HG02885 (cell line): Measurements from ENCODE around the gene CHMP6.

Source experiments
- ATAC-seq: cut with Tn5 transposase; IDR thresholded peaks from one replicate; pipeline ENCODE4 v1.9.1; 2021; ENCODE audit warnings: mild to moderate bottlenecking; ENCODE audit not compliant: unreplicated experiment, poor library complexity

The CHMP6 gene

DNA sequence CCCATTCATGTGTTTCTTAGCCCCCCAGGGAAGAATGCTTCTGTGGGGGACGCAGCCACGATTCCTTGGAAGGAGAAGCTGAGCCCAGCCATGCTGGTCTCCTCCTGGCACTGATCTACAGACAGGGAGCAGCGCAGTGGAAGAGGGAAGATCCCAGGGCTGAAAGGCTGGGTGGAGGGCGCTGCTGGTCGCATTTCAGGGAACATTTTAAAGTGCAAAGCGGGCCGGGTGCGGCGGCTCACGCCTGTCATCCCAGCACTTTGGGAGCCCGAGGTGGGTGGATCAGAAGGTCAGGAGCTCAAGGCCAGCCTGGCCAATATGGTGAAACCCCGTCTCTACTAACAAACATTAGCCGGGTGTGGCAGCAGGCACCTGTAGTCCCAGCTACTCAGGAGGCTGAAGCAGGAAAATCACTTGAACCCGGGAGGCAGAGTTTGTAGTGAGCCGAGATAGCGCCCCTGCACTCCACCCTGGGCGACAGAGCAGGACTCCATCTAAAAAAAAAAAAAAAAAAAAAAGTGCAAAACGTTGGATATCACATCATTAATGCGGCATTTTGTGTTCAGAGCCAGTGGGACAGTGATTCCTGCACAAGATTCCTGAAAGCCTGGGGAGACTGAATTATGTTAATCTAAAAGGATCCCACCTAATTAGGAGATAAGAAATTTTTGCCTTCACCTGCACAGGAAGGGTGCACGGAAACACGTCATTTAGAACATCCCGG lies 558 bp upstream of the CHMP6 start:
- ATAC-seq = no peak

DNA sequence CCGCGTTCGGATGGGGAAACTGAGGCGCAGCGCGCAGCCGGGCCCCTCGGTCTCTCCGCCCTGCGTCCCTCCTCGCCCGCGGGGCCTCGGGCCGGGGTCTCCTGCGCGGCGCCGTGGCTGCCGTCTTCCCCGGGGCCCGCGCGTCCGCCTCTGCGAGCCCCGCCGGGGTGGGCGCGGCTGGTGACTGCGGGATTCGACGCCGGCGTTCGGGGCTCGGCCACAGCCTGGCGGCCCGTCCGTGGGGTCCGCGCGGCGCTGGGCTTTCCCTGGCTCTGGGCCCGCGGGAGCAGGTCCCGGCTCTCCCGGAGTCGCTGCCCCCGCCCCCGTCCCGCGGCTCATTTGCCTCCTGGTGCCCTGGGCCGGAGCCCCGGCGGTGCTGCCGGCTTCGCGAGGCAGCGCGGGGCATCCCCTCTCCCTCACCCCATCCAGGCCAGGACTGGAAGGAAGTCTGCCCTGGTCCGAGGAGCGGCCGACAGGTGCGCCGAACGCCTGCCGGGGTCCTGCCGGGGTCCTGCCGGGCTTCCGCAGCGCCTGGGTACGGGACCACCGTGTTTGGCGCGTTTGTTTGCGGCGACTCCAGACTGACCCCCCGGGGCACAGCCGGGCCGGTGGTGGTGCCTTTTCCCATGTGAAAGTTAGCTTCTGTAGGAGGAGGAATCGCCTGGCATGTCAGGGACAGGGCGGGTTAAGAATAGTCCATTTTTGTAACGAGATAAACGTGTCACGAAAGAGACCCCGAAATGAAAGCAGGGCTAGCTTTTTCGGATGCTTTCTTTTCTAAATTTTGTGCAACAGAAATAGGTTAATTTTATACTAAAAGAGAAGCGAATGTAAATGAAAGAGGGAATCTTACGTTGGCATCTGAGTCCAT lies 671 bp downstream of the CHMP6 start:
- peak; percentile 22 for ATAC-seq

DNA sequence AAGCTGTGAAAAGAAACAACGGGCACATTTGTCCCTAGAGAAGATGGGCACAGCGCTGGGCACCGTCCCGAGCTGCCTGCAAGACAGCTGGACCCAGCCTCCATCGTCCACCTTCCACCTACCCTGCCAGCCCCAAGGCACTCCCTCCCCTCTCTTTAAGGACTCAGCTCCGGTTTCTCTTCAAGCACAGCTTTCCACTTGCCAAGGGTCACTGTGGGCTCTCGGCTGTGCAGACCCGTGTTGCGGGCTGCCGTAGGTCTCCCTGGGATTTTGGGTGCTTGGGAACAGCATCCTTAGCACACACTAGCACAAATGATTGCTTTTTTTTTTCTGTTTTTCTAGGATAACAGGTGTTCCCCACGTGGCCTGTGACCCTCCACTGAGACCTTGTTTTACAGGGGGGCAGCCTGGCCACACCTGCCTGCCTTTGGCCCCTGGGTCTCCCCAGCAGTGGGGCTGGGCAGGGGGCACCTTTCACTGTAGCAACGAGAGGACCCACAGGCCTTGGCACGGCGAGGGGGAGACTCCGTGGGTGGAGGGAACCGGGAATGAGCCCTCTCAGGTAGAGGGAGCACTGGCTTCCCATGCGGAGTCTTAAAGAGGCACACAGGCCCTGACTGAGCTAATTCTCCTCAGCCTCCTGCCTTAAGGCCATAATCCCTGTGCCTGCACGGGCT lies 1.4 kb downstream of the CHMP6 start:
- ATAC-seq = no peak

DNA sequence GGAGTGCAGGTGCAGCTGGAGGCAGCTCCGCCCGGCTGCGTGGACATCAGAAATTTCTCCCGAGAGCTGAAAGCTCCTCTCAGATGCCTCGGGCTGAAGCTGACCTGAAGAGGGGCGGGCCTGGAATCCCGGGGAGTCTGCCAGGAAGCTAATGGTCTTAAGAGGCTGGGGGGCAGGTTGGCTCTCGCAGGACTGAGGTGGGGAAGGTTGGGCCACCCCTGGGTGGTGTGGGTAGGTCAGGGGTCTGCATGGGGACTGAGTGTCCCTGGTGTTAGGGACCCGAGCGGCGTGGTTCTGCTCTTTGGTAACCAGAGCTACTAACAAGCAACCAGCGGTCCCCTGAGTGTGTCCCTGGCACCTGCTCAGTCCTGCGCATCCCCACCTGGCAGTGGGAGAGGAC lies 3.5 kb downstream of the CHMP6 start:
- no peak for ATAC-seq

DNA sequence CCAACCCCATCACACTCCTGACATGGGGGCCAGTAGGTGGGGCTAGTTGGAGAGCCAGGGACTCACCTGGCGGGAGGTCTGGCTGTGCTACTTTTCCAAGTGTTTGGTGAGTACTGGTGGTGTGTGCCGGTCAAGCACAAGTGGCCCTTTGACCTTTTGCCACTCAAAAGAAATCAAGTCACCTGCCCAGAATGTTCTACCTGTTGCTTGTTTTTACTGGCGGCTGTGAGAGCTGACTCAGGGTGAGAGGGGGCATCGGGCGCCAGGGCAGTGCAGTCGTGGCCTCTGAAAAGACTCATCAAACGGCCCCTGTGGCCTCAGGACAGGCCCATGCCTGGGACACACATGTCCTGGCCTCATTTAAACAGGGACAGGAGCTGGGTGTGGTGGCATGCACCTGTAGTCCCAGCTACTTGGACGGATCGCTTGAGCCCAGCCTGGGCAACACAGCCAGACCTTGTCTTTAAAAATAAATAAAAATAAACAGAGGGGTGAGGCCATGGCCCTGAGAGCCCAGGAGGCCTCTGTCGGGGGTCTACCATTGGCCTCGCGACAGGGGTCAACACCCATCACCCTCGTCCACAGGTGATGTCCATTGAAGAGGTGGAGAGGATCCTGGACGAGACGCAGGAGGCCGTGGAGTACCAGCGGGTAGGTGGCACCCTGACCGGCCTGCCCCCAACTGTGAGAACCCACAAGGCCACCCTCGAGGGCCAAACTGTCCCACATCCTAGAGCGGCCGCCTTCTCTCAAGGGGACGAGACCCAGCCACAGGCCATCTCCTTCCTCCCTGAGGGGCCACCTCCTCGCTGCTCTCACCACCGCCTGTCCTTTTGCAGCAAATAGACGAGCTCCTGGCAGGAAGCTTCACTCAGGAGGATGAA lies 5.0 kb downstream of the CHMP6 start:
- ATAC-seq = no peak

DNA sequence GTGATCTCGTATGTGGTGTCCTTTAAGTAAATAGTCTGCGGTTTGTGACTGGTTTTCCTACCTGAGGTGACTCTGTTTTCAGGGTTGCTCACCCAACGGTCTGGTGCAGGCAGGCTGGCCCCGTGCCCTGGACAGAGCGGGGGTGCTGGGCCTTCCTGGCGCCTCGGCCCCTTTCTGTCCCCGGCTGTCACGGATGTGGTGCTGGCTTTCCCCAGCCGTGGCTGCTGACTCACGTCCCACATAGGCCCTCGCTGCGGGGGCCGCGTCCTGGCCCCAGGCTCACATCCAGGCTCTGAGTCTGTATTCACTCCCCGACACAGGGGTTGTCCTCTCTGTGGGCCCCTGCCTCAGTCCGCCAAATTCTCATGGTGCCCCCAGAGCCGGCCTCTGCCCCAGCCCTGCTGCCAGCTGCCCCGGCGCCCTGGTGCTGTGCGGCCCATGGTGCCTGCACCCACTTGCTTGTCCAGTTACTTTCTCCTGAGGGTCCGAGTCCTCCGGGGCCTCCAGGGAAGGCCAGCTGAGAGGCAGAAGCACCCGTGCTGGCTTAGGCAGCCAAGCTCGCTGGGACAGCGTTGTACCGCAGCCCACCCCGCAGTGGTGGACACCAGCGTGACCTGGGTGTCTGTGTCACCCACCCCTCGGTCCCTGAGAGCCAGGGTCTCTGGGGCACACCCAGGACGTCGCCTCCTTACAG lies 5.9 kb downstream of the CHMP6 start:
- ATAC-seq = no peak

DNA sequence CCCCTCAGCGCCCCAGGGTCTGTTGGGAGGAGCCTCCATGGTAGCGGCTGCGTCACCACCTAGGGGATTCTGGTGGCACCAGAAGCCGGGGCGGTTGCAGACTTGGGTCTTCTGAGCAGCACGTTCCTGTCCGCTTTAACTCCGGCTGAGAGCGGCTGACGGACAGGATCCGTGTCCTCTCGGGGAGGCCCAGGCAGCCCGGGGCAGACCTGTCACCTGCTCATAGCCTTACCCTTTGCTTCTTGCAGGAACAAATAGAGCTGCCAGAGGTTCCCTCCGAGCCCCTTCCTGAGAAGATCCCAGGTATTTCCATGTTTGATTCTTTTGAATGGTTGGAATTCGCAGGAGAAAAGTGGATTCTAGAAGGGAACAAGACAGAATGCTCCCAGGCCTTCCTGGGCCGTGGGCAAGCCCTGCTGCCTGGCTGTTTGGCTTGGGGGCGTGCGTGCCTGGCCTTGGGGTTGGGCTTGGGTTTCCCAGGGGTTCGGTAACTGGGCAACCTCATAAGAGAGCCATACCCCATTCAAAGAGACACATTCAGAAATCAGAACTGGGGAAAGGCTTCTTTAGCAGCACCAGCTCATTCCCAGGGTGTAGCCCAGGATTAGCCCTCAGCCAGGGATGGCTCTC lies 6.6 kb downstream of the CHMP6 start:
- no peak for ATAC-seq

DNA sequence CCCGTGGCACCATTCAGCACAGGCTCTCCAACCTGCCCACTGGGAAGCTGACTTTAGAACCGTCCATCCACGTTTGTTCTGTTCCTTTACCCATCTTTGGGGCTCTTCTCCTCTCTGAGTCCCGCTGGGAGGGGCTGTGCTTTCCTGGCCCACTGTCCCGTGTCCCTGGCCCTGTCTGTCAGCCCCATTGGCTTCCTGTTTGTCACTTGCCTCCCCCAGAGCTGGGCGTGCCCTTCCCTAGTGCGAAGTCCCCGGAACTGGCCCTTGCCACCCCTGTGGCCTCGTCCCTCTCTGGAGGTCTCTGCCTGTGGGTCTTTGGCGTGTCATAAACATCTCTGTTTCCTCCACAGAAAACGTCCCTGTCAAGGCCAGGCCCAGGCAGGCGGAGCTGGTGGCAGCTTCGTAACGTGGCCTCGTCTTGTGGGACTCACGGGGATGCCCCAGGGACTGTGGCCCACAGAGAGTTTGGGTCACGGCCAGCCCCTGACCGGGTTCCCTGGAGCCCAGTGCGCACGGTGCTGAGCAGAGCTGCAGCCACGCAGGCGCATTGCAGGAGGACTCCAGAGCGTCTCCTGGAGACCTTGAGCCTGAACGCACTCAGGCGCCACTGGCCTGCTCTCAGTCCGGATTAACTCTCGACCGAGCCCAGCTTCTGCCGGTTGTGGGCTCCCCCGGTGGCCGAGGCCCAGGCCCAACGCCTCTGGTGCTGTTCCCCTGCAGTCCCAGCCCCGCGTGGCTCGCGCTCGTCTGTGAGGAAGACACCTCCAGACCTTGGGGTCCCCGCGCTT lies 7.3 kb downstream of the CHMP6 start:
- ATAC-seq = no peak

DNA sequence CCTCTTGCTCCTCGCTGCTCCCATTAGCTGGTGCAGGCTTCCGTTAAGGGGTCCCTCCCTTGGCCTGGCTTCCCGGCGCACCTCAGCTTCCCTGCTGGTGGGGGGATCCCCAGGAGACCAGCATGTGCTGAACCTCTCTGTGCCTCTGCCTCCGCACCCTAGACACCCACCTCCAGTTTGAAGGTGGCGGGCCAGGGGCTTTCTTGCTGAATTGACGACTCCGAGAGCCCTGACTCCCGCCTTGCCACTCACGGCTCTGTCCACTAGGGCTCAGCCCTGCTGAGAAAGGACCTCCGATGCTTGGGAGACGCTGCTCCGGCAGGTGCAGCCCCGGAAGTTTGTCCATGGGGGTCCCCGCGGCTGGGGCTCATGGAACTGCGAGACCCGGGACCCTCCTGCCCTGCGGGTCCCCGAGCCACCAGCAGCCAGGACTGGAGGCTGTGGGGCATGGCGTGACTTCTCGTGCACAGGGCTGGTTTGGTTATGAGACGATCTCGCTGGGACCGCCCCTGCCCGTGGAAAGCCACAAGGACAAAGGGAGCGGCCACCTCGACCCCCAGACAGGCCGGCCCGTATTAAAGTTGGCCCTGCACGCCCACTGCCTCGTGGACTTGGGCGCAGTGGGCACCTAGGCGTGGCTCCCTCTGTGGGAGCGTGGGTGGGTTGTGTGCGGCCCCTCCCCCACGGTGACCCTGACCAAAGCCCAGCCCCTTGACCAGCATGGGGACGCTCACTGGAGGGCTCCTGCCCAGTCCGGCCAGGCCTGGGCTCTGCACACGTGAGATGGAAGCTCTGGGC lies 8.1 kb downstream of the CHMP6 start:
- no peak for ATAC-seq

DNA sequence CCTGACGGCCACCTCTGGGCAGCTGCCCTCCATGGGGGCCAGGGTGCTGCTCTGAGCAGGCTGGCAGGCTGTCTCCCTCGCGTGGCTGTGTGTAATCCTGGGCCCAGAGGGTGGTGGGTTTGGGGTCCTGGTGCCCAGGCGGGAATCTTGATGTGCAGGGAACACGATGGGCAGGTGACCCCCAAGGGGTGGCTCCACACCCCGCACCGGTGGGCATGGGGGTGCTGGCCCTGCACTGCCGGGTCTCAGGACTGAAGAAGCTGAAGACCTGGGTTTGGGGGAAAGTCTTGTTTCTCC lies 8.6 kb downstream of the CHMP6 start:
- no peak for ATAC-seq

DNA sequence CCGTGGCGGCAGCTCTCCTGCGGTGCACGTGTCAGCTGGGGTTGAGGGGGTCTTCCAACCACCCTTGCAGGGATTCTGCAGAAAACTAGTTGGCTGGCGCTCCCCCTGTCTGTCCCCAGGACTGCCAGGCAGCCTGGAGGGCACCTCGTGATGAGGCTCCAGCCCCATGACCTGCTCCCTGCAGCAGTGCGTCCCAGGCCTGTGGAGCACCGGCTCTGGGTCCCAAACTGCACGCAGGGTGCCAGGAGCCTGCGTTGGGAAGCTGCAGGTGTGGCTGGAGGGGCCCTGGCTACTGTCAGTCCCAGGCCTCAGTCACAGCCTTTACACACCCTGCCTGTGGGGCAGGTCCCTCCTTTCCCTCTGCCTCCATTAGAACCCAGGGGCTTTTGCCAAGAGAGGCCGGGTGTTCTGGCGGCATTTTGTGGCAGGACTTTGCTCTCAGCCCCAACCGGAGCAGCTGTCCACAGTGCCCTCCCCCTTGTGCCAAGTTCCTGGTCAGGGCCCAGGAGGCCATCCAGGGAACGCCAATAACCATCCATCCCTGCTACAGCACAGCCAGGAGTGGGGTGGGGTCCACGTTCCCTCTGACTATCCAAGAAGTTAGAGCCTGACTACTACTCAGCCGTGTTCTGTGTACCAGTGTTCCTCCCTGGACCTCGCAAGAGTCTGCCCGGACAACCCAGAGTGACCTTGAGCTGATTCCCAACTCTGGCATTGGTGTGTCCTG lies 9.2 kb downstream of the CHMP6 start:
- ATAC-seq = no peak

DNA sequence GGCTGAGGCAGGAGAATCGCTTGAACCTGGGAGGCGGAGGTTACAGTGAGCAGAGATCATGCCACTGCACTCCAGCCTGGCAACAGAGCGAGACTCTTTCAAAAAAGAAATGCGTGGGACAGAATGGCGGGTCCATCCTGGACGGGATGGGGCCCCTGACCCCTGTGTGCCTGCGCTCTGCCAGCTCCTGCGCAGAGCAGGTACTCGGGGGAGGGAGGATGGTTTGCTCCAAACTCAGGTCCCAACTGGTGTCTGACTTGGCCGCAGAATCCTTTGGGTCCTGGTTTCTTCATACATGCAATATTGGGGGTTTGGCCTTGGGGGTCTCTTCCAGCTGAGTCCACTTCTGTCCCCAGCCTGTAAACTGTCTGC lies 10.4 kb downstream of the CHMP6 start:
- no peak for ATAC-seq

DNA sequence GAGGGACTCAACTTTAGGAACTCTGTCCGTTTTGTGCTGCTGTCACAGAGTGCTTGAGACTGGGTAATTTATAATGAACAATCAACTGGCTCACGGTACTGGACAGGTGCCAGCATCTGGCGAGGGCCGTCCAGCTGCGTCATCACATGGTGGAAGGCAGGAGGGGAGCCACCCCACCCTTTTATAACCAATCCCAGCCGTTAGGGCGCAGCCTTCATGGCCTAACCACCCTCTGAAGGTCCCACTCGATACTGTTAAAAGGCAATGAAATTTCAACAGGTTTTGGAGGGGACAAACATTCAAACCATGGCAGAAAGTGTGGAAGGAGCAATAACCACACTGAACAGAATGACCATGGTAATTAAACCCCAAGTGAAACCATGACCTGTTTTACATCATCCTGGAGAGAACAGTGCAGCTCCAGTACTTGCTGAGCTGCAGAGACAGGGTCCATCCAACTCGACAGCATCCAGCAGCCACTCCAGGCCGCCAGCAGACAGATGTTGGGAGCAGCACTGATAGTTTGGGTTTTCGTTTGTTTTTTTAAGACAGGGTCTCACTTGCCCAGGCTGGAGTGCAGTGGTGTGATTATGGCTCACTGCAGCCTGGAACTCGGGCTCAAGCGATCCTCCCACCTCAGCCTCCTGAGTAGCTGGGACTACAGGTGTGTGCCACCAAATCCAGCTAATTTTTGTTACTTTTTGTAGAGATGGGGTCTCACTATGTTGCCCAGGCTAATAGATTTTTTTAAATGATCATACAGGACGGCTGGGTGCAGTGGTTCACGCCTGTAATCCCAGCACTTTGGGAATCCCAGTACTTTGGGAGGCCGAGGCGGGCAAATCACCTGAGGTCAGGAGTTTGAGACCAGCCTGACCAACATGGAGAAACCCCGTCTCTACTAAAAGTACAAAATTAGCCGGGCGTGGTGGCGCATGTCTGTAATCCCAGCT lies 11.0 kb downstream of the CHMP6 start:
- ATAC-seq = no peak

DNA sequence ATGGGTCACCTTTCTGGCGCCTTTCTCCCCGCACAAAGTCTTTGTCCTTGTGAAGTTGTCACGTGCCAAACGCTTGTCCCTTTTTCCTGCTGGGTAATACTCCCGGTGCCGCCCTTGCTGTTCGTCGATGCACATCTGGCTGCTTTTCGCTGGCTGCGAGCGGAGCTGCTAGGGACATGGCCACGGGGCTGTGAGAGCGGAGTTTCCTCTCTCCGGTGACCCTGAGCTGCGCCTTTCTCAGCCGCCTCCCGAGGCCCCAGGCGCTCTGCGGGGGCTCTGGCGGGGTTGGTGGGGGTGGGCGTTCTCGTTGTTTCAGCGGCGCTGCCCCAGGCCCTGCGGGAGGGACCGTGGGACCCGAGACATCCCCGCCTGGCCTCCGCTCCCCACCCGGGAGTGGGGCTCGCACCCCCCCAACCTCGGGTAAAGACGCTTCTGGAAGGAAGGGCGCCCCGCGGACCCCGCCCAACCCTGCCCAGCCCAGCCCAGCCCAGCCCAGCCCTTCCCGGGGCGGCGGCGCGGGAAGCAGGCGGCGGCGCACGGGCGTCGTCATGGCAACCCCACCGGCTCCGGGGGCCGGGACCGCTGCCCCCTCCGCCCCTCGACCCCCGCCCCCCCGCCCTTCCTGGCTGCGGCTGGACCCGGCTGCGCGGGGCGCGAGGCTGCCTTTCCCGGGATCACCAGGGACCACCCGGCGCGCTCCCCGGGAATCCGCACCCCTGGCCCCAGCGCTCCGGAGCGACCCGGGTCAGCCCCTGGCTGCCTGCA lies 12.3 kb downstream of the CHMP6 start:
- ATAC-seq = no peak

DNA sequence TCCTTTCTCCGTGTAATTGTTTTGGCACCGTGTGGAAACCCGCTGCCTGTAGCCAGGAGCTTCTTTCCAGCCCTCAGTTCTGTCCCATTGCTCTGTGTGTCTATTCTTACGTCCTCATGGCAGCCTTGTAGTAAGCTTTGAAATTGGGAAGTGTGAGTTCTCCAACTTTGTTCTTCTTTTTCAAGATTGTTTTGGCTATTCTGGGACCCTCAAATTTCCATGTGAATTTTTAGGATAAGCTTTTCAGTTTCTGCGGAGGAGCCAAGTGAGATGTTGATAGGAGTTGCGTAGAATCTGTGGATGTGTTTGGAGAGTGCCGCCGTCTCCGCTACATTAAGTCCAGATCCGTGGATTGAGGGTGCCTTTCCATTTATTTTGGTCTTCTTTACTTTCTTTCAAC lies 15.2 kb downstream of the CHMP6 start:
- no peak for ATAC-seq

DNA sequence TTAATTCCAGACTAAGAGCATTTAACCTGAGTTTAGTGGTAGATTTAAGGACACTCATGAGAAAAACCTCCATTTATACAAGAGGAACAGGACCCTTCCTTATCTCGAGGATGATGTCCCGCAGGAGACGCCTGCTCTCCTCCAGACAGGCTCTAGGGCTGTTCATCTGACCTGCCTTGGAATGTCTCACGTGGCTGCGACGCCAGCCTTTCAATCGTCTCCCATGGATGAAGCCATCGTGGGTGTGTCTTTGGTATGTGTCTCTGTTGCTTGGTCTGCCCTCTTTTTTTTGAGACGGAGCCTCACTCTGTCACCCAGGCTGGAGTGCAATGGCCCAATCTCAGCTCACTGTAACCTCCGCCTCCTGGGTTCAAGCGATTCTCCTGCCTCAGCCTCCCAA lies 16.5 kb downstream of the CHMP6 start:
- no peak for ATAC-seq
